Spinal cord (tissue), 10 donors: ENCODE measurements around the gene EML6. TPM values are rescaled to one million over a fixed set of nuclear protein-coding genes. Genes with fewer than 3 reads are reported as not detected.

Source experiments
- DNase-seq, 6 donors: peaks; one replicate each; pipeline versions ENCODE4 v3.0.0 to v3.0.0-alpha.2; 2013 to 2015; ENCODE audit warnings: low spot score in 6 of 6, low read depth in 4 of 6
- H3K27ac ChIP-seq: one replicate; pipeline ENCODE4 v1.5.1; 2013; ENCODE audit warnings: low read depth, low read length, control low read depth
- H3K27me3 ChIP-seq: one replicate; pipeline ENCODE4 v1.6.1; 2013; ENCODE audit warnings: low read length; ENCODE audit not compliant: control insufficient read depth, insufficient read depth
- H3K36me3 ChIP-seq: one replicate; pipeline ENCODE4 v1.6.1; 2013; ENCODE audit warnings: low read length; ENCODE audit not compliant: control insufficient read depth, insufficient read depth
- H3K4me1 ChIP-seq: one replicate; pipeline ENCODE4 v1.6.1; 2013; ENCODE audit warnings: low read length; ENCODE audit not compliant: control insufficient read depth, insufficient read depth
- H3K4me3 ChIP-seq: one replicate; pipeline ENCODE4 v1.5.1; 2013; ENCODE audit warnings: low read depth, low read length, control low read depth
- H3K9me3 ChIP-seq: one replicate; pipeline ENCODE4 v1.6.1; 2013; ENCODE audit warnings: low read length; ENCODE audit not compliant: control insufficient read depth, insufficient read depth
- WGBS: methylation state at CpG from one replicate; pipeline ENCODE4 v1.1.5; 2013; ENCODE audit warnings: missing lambda C conversion rate; ENCODE audit not compliant: insufficient coverage; 5-methylcytosine and 5-hydroxymethylcytosine counted together
- polyA plus RNA-seq, 2 donors: library from polyadenylated mRNA; unstranded; fragments of 120-200 nt; gene quantifications; one replicate each; pipeline ENCODE4 v1.2.1, GENCODE V29; 2013; ENCODE audit not compliant: insufficient read length in 2 of 2
- total RNA-seq, 2 donors: library from RNA; depleted of rRNA in 1 of 2; stranded (reverse); fragments of 120-200 nt in 1 of 2; fragments of >200 nt in 1 of 2; gene quantifications; one replicate each; pipeline versions ENCODE4 v1.2.3 to v1.2.4, GENCODE V29; 2013 to 2014
- donor health status: healthy.

Gene EML6
- total and polyA plus RNA-seq, 4 donors, result 6.9 to 22.6 (median 18.5) TPM

DNA sequence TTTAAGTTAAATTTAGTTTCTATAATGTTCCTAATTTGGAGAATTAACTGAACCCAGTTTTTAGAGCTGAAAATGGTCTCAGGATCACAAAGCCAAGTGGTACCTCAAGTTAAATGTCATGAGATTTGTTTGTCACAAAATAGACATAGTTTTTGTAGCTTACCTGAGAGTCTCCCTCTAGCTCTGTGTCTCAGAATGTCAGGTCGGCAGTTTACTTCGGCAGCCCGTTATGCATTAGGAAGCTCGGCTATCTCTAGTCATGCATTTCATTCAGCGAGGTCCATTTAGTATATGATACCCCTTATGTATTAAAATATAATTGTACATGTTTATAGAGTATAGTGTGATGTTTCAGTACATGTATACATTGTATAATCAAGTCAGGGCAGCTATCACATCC lies 155.6 kb downstream of the EML6 start:
- DNase-seq, result peak in 1 of 6 donors; percentile 67
- no peak overlapping the region for H3K27ac ChIP-seq
- no CpG with 5 or more reads among the region's 5 CpGs for WGBS
- H3K9me3 ChIP-seq, result no peaks in the 10 kb centered on the region
- H3K4me3 ChIP-seq, result no peak overlapping the region
- no peaks in the 10 kb centered on the region for H3K4me1 ChIP-seq
- H3K27me3 ChIP-seq, result no peaks in the 10 kb centered on the region
- H3K36me3 ChIP-seq, result no peaks in the 10 kb centered on the region

- no peaks in the 10 kb centered on the region for H3K27me3 ChIP-seq
- H3K9me3 ChIP-seq, result no peaks in the 10 kb centered on the region
- no peak overlapping the region for H3K27ac ChIP-seq
- no peaks in the 10 kb centered on the region for H3K36me3 ChIP-seq
- no peaks in the 10 kb centered on the region for H3K4me1 ChIP-seq
- peak in 2 of 6 donors; percentile 51 to 74 for DNase-seq
- no peak overlapping the region for H3K4me3 ChIP-seq
- 56% methylated on average over 9 of the region's 14 CpGs for WGBS
Observed at GRCh38 chr2:54879598-54880332, 156.3 kb downstream of the EML6 start.

GRCh38 chr2:54880428-54880827 lies 157.0 kb downstream of the EML6 start:
- no peak for DNase-seq
- Histone ChIP-seq H3K4me3 (no peak overlapping the region), H3K36me3 (no peaks in the 10 kb centered on the region), H3K27me3 (no peaks in the 10 kb centered on the region), H3K27ac (no peak overlapping the region), H3K4me1 (no peaks in the 10 kb centered on the region), H3K9me3 (no peaks in the 10 kb centered on the region)
- 33% methylated on average over 1 of the region's 1 CpG for WGBS

- no peaks in the 10 kb centered on the region for H3K4me1 ChIP-seq
- H3K27me3 ChIP-seq, result no peaks in the 10 kb centered on the region
- H3K9me3 ChIP-seq, result no peaks in the 10 kb centered on the region
- H3K27ac ChIP-seq, result no peak overlapping the region
- no peaks in the 10 kb centered on the region for H3K36me3 ChIP-seq
- WGBS, result 75% methylated on average over 1 of the region's 4 CpGs
- H3K4me3 ChIP-seq, result no peak overlapping the region
- peak in 1 of 6 donors; percentile 30 for DNase-seq
Observed at GRCh38 chr2:54881759-54882158, 158.3 kb downstream of the EML6 start.

DNA sequence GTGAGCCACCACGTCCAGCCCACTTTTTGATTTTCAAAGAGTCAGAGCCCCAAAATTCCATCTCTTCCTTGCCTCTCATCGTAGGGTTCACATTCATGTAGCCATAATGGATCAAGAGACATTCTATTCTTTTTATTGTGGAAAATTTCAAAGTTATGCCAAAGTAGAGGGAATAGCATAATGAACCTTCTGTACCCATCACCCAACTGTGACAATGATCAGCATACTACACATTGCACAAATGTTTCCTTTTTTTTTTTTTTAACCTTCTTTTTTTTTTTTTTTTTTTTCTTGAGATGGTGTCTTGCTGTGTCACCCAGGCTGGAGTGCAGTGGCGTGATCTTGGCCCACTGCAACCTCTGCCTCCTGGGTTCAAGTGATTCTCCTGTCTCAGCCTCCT lies 162.4 kb downstream of the EML6 start:
- no peak for DNase-seq
- Histone ChIP-seq H3K4me3 (no peak overlapping the region), H3K9me3 (no peaks in the 10 kb centered on the region), H3K4me1 (no peaks in the 10 kb centered on the region), H3K36me3 (no peaks in the 10 kb centered on the region), H3K27me3 (no peaks in the 10 kb centered on the region), H3K27ac (no peak overlapping the region)
- WGBS, result 100% methylated on average over 1 of the region's 3 CpGs

GRCh38 chr2:54887850-54888545 lies 164.5 kb downstream of the EML6 start:
- Histone ChIP-seq H3K27me3 (no peaks in the 10 kb centered on the region), H3K4me1 (no peaks in the 10 kb centered on the region), H3K9me3 (no peaks in the 10 kb centered on the region), H3K4me3 (no peak overlapping the region), H3K27ac (no peak overlapping the region), H3K36me3 (no peaks in the 10 kb centered on the region)
- 36% methylated on average over 2 of the region's 9 CpGs for WGBS
- peak in 1 of 6 donors; percentile 59 for DNase-seq

- no peaks in the 10 kb centered on the region for H3K27me3 ChIP-seq
- no peaks in the 10 kb centered on the region for H3K9me3 ChIP-seq
- H3K4me3 ChIP-seq, result no peak overlapping the region
- no peaks in the 10 kb centered on the region for H3K36me3 ChIP-seq
- H3K4me1 ChIP-seq, result no peaks in the 10 kb centered on the region
- DNase-seq, result no peak
- no peak overlapping the region for H3K27ac ChIP-seq
- no CpG with 5 or more reads among the region's 2 CpGs for WGBS
Observed at GRCh38 chr2:54889053-54889452, 165.6 kb downstream of the EML6 start.

DNA sequence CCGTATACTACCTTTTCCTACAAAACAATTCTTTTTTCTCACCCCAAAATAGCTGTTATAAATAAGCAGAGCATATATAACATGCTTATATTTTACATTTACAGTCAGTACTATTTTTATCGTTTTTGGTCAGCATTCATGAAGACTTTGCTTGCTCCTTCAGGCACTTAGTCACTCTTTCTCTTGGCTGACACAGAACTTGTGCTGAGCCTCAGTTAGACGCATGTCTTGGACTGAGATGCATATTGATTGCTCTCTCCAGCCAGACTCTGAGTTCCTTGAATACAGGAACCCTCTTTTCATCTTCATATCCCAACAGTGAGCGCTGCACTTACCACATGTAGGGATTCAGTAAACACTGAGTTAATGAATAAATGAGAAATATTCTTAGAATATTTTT lies 168.4 kb downstream of the EML6 start:
- no peak for DNase-seq
- H3K27me3 ChIP-seq, result no peaks in the 10 kb centered on the region
- no peak overlapping the region for H3K4me3 ChIP-seq
- H3K4me1 ChIP-seq, result no peaks in the 10 kb centered on the region
- WGBS, result 77% methylated on average over 2 of the region's 4 CpGs
- no peaks in the 10 kb centered on the region for H3K36me3 ChIP-seq
- H3K9me3 ChIP-seq, result no peaks in the 10 kb centered on the region
- H3K27ac ChIP-seq, result no peak overlapping the region

DNA sequence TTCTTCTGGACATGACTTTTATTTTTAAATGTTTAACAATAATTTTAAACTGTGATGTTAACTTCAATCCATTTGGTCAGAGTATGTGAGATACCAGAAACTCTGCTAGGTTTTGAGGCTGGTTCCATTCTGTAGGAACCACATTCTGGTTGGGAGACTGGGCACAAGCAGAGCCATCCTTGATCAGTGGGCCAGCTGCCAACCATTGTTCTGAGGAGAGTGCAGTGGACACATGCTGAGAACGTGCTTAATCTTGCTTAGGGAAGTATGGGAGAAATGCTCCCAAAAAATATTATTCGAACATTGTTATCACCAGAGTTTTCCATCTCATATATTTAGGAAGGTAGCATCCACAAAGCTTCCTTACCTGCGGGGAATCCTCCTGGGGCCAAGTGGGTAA lies 171.0 kb downstream of the EML6 start:
- H3K27ac ChIP-seq, result no peak overlapping the region
- no peaks in the 10 kb centered on the region for H3K9me3 ChIP-seq
- no peaks in the 10 kb centered on the region for H3K4me1 ChIP-seq
- no peaks in the 10 kb centered on the region for H3K27me3 ChIP-seq
- no CpG with 5 or more reads among the region's 3 CpGs for WGBS
- no peak for DNase-seq
- H3K36me3 ChIP-seq, result no peaks in the 10 kb centered on the region
- H3K4me3 ChIP-seq, result no peak overlapping the region

DNA sequence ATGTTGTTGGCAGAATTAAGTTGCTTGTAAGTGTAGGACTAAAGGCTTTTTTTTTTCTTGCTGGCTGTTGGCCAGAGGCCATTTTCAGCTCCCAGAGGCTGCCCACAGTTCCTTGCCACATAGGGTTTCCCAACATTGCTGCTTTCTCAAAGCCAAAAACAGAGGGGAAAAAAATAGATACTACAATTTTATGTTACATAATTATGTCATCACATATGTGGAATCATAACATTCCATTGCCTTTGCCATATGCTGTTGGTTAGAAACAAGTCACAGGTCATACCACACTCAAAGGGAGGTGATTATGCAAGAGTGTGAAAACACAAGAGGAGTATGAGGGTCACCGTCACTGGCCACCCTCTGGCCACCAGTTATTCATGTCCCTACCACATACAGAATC lies 172.3 kb downstream of the EML6 start:
- 67% methylated on average over 1 of the region's 1 CpG for WGBS
- DNase-seq, result no peak
- H3K27ac ChIP-seq, result no peak overlapping the region

More for the DNA sequence above, 172.3 kb downstream of the EML6 start:
- no peaks in the 10 kb centered on the region for H3K36me3 ChIP-seq
- no peaks in the 10 kb centered on the region for H3K9me3 ChIP-seq
- H3K4me3 ChIP-seq, result no peak overlapping the region
- H3K4me1 ChIP-seq, result no peaks in the 10 kb centered on the region
- no peaks in the 10 kb centered on the region for H3K27me3 ChIP-seq
